SK-N-SH (cell line): ENCODE data around the gene SBF2. TPM values are rescaled to one million over a fixed set of nuclear protein-coding genes. Genes with fewer than 3 reads are reported as not detected.

Experiments
- CTCF ChIA-PET: fragments of 300-600, 350-600 bp; formaldehyde crosslinking; extraction: SDS; loops from one replicate; lab custom pipeline; 2021; lab: Yijun Ruan, JAX
- POLR2A ChIA-PET: fragments of 350-600 bp; sonication (Branson Sonifier 250); formaldehyde crosslinking; extraction: SDS; loops from one replicate; lab custom pipeline; 2020; ENCODE audit warnings: antibody characterized with exemption, inconsistent platforms; lab: Yijun Ruan, JAX
- DNase-seq: peaks from one replicate; pipeline ENCODE4 v3.0.0; 2012
- H2AFZ ChIP-seq: fragments of 200-600 bp; sonication (generic); 2 replicates; pipeline ENCODE4 v1.8.1; 2016; ENCODE audit warnings: antibody characterized with exemption, mild to moderate bottlenecking, low read depth
- H3F3A ChIP-seq: fragments of 200-600 bp; sonication (generic); replicated peaks from 2 replicates; pipeline ENCODE3; 2016; ENCODE audit warnings: antibody characterized with exemption, mild to moderate bottlenecking; ENCODE audit not compliant: insufficient read depth
- H3K27ac ChIP-seq, 2 experiments: fragments of 200-500 bp in 1 of 2; fragments of 200-600 bp in 1 of 2; sonication (Bioruptor generic) in 1 of 2; sonication (generic), shearing (Covaris generic) in 1 of 2; 2 replicates each; pipeline versions ENCODE4 v1.5.1 to v1.6.1; 2014 to 2016; ENCODE audit warnings: low read depth in 2 of 2, inconsistent platforms in 1 of 2, low read length in 1 of 2, mild to moderate bottlenecking in 1 of 2, mixed read lengths in 1 of 2
- H3K27me3 ChIP-seq: fragments of 200-600 bp; sonication (generic), shearing (Covaris generic); 2 replicates; pipeline ENCODE4 v1.6.1; 2016; ENCODE audit warnings: mixed run types; ENCODE audit not compliant: insufficient read depth
- H3K36me3 ChIP-seq, 2 experiments: fragments of 200-500 bp in 1 of 2; fragments of 200-600 bp in 1 of 2; sonication (Bioruptor generic) in 1 of 2; sonication (generic) in 1 of 2; replicated peaks in 1 of 2; 2 replicates each; pipeline versions ENCODE3 to v1.5.1; 2014 to 2016; ENCODE audit warnings: low read length in 1 of 2, mild to moderate bottlenecking in 1 of 2; ENCODE audit not compliant: insufficient read depth in 2 of 2, control insufficient read depth in 1 of 2
- H3K4me1 ChIP-seq, 2 experiments: fragments of 200-500 bp in 1 of 2; fragments of 200-600 bp in 1 of 2; sonication (Bioruptor generic) in 1 of 2; sonication (generic), shearing (Covaris generic) in 1 of 2; 2 replicates each; pipeline versions ENCODE4 v1.5.1 to v1.6.1; 2014 to 2016; ENCODE audit warnings: low read depth in 1 of 2, low read length in 1 of 2, mixed run types in 1 of 2; ENCODE audit not compliant: insufficient read depth in 2 of 2, control insufficient read depth in 1 of 2
- H3K4me2 ChIP-seq: fragments of 200-600 bp; sonication (generic), shearing (Covaris generic); 2 replicates; pipeline ENCODE4 v1.6.1; 2017; ENCODE audit warnings: mixed run types
- H3K4me3 ChIP-seq, 2 experiments: fragments of 200-500 bp in 1 of 2; fragments of 200-600 bp in 1 of 2; sonication (Bioruptor generic) in 1 of 2; sonication (generic), shearing (Covaris generic) in 1 of 2; 2 replicates each; pipeline versions ENCODE4 v1.5.1 to v1.8.1; 2014 to 2016; ENCODE audit warnings: low read depth in 2 of 2, inconsistent platforms in 1 of 2, low read length in 1 of 2, mild to moderate bottlenecking in 1 of 2, mixed read lengths in 1 of 2, moderate library complexity in 1 of 2
- H3K79me2 ChIP-seq: fragments of 200-600 bp; sonication (generic); 2 replicates; pipeline ENCODE4 v1.8.1; 2017; ENCODE audit warnings: mild to moderate bottlenecking; ENCODE audit not compliant: insufficient read depth
- H3K9ac ChIP-seq: fragments of 200-600 bp; sonication (generic); 2 replicates; pipeline ENCODE4 v1.6.1; 2017; ENCODE audit warnings: mixed run types
- H3K9me2 ChIP-seq: fragments of 200-600 bp; sonication (generic); 2 replicates; pipeline ENCODE4 v1.6.1; 2017; ENCODE audit warnings: mixed run types
- H3K9me3 ChIP-seq: fragments of 200-600 bp; sonication (generic); 2 replicates; pipeline ENCODE4 v1.6.1; 2017; ENCODE audit warnings: mixed run types, mild to moderate bottlenecking, moderate library complexity
- H4K20me1 ChIP-seq: fragments of 200-600 bp; sonication (generic); 2 replicates; pipeline ENCODE4 v1.6.1; 2017; ENCODE audit warnings: mild to moderate bottlenecking, mixed run types; ENCODE audit not compliant: insufficient read depth
- CTCF ChIP-seq: fragments of 200-600 bp; sonication (generic); IDR thresholded peaks from 2 replicates; pipeline ENCODE4 v1.6.1; 2017; ENCODE audit warnings: antibody characterized with exemption, mild to moderate bottlenecking, moderate library complexity
- ELF1 ChIP-seq: IDR thresholded peaks from 2 replicates; pipeline ENCODE4 v1.4.0; 2012
- FOSL2 ChIP-seq: IDR thresholded peaks from 2 replicates; pipeline ENCODE4 v1.4.0; 2012; ENCODE audit warnings: low read depth, mild to moderate bottlenecking, moderate library complexity, borderline replicate concordance
- FOXM1 ChIP-seq: IDR thresholded peaks from 2 replicates; pipeline ENCODE4 v1.4.0; 2012; ENCODE audit warnings: low read depth, mild to moderate bottlenecking
- GATA2 ChIP-seq: sonication (generic); formaldehyde crosslinking; IDR thresholded peaks from 2 replicates; pipeline ENCODE4 v1.5.0; 2020; ENCODE audit warnings: mild to moderate bottlenecking, missing genetic modification reagents
- JUND ChIP-seq: IDR thresholded peaks from 2 replicates; pipeline ENCODE4 v1.4.0; 2012
- MEF2A ChIP-seq: IDR thresholded peaks from 2 replicates; pipeline ENCODE4 v1.4.0; 2012; ENCODE audit warnings: low read depth, borderline replicate concordance
- NRF1 ChIP-seq: IDR thresholded peaks from 2 replicates; pipeline ENCODE4 v1.6.1; 2012; ENCODE audit warnings: low read depth, mild to moderate bottlenecking, low read length
- RFX5 ChIP-seq: IDR thresholded peaks from 2 replicates; pipeline ENCODE4 v1.6.1; 2012; ENCODE audit warnings: mild to moderate bottlenecking, improper control_type of control experiment, low read length
- TAF1 ChIP-seq: IDR thresholded peaks from 2 replicates; pipeline ENCODE4 v1.6.1; 2012; ENCODE audit warnings: low read depth, mild to moderate bottlenecking, low read length, moderate library complexity, borderline replicate concordance
- TEAD4 ChIP-seq: IDR thresholded peaks from 2 replicates; pipeline ENCODE4 v1.4.0; 2012; ENCODE audit warnings: mild to moderate bottlenecking, borderline replicate concordance; ENCODE audit not compliant: insufficient read depth
- YY1 ChIP-seq: IDR thresholded peaks from 2 replicates; pipeline ENCODE4 v1.4.0; 2012; ENCODE audit warnings: low read depth, mild to moderate bottlenecking
- WGBS: methylation state at CpG from one replicate; pipeline ENCODE4 v1.1.6; 2017; ENCODE audit warnings: low lambda C conversion rate; 5-methylcytosine and 5-hydroxymethylcytosine counted together
- polyA plus RNA-seq, 3 experiments: library from polyadenylated mRNA; depleted of rRNA; stranded (reverse); fragments of >200 nt; gene quantifications; 2 replicates each; pipeline ENCODE4 v1.2.3, GENCODE V29; 2012
- TF ChIP-seq, protein P1 (sequence below): IDR thresholded peaks from 2 replicates; pipeline ENCODE4 v1.4.0; 2012; ENCODE audit warnings: low read depth, borderline replicate concordance
- TF ChIP-seq, protein P2 (sequence below): IDR thresholded peaks from 2 replicates; pipeline ENCODE4 v1.4.0; 2012; ENCODE audit warnings: low read depth
- TF ChIP-seq, protein P3 (sequence below): fragments of 150-350 bp; IDR thresholded peaks from 2 replicates; pipeline ENCODE4 v1.6.1; 2017; ENCODE audit warnings: antibody characterized with exemption, low read length, low read depth, borderline replicate concordance

SBF2 gene
- polyA plus RNA-seq, 1 of the 3 experiments (the other 2 are of a cell fraction): 23.0 TPM

- Histone ChIP-seq H3K4me3 (no peak overlapping the region), H3K9me2 (no peaks in the 10 kb centered on the region), H3K9ac (no peak overlapping the region), H3K4me2 (no peak overlapping the region), H2AFZ (no peak overlapping the region), H3K4me1 (peaks cover 0 to 14% of the 10 kb centered on the region in 2 experiments; a peak in 2 of 4 replicates), H3K9me3 (no peaks in the 10 kb centered on the region), H3K27ac (no peak overlapping the region), H3K27me3 (no peaks in the 10 kb centered on the region), H4K20me1 (no peaks in the 10 kb centered on the region), H3K79me2 (no peaks in the 10 kb centered on the region), H3F3A (peaks cover 2% of the 10 kb centered on the region), H3K36me3 (peaks cover 0 to 14% of the 10 kb centered on the region in 2 experiments)
- DNase-seq: no peak
- ChIA-PET CTCF (interaction anchor here (1.1 to 1.2 kb wide), 2 partner anchors 11 to 175 kb away, joined by 3 read pairs; no protein-coding TSS in a partner anchor), POLR2A (no interaction called here)
- TF ChIP-seq, protein P1, sequence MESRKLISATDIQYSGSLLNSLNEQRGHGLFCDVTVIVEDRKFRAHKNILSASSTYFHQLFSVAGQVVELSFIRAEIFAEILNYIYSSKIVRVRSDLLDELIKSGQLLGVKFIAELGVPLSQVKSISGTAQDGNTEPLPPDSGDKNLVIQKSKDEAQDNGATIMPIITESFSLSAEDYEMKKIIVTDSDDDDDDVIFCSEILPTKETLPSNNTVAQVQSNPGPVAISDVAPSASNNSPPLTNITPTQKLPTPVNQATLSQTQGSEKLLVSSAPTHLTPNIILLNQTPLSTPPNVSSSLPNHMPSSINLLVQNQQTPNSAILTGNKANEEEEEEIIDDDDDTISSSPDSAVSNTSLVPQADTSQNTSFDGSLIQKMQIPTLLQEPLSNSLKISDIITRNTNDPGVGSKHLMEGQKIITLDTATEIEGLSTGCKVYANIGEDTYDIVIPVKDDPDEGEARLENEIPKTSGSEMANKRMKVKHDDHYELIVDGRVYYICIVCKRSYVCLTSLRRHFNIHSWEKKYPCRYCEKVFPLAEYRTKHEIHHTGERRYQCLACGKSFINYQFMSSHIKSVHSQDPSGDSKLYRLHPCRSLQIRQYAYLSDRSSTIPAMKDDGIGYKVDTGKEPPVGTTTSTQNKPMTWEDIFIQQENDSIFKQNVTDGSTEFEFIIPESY: no peak
- TF ChIP-seq NRF1 (no peak), CTCF (no peak), ELF1 (no peak), JUND (no peak), FOXM1 (no peak), RFX5 (no peak), TEAD4 (no peak)
- WGBS: 95% methylated on average over 4 of the region's 4 CpGs
Observed at GRCh38 chr11:9797300-9797699, 496.7 kb downstream of the SBF2 start.

- 87% methylated on average over 5 of the region's 5 CpGs for WGBS
- H3K4me1 ChIP-seq: peaks cover 0 to 11% of the 10 kb centered on the region in 2 experiments; a peak in 2 of 4 replicates
- no peak overlapping the region for H3K9ac ChIP-seq
- no peak for DNase-seq
- TF ChIP-seq, protein P2, sequence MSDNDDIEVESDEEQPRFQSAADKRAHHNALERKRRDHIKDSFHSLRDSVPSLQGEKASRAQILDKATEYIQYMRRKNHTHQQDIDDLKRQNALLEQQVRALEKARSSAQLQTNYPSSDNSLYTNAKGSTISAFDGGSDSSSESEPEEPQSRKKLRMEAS: no peak
- TF ChIP-seq FOSL2: no peak
- TF ChIP-seq JUND: no peak
- no peak for TF ChIP-seq MEF2A
- TF ChIP-seq, protein P3, sequence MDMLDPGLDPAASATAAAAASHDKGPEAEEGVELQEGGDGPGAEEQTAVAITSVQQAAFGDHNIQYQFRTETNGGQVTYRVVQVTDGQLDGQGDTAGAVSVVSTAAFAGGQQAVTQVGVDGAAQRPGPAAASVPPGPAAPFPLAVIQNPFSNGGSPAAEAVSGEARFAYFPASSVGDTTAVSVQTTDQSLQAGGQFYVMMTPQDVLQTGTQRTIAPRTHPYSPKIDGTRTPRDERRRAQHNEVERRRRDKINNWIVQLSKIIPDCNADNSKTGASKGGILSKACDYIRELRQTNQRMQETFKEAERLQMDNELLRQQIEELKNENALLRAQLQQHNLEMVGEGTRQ: no peak
- no peak for TF ChIP-seq TEAD4
- TF ChIP-seq NRF1: no peak
- TF ChIP-seq YY1: no peak
- no peak for TF ChIP-seq TAF1
- TF ChIP-seq GATA2: no peak
- no peak for TF ChIP-seq RFX5
- ChIA-PET POLR2A (no interaction called here), CTCF (interaction anchor here (1.1 to 1.2 kb wide), 2 partner anchors 12 to 176 kb away, joined by 3 read pairs; no protein-coding TSS in a partner anchor)
- H3K27me3 ChIP-seq: no peaks in the 10 kb centered on the region
- no peak overlapping the region for H2AFZ ChIP-seq
- no peak overlapping the region for H3K4me2 ChIP-seq
- H4K20me1 ChIP-seq: no peaks in the 10 kb centered on the region
- H3K9me2 ChIP-seq: no peaks in the 10 kb centered on the region
- H3K4me3 ChIP-seq: no peak overlapping the region
- peaks cover 0 to 14% of the 10 kb centered on the region in 2 experiments for H3K36me3 ChIP-seq
- H3K9me3 ChIP-seq: no peaks in the 10 kb centered on the region
- no peak overlapping the region for H3K27ac ChIP-seq
- no peaks in the 10 kb centered on the region for H3K79me2 ChIP-seq
- H3F3A ChIP-seq: no peaks in the 10 kb centered on the region
Observed at GRCh38 chr11:9796854-9797253, 497.2 kb downstream of the SBF2 start.
